PC-3 (cell line): Measurements from ENCODE around the gene FBN2. TPM values are rescaled to one million over a fixed set of nuclear protein-coding genes. Genes with fewer than 3 reads are reported as not detected.

Experiments
- ATAC-seq: fragments of 200-7000 bp; cut with Tn5 transposase; 2 replicates; pipeline ENCODE4 v1.9.1; 2020; ENCODE audit warnings: mild to moderate bottlenecking, moderate library complexity
- BruUV-seq: library from RNA; stranded (reverse); fragments of 400-500 nt; replicated peaks from 2 replicates; lab custom pipeline; 2021; lab: Mats Ljungman, UMichigan
- CTCF ChIA-PET: fragments of 300-600 bp; sonication (Branson Sonifier 250); formaldehyde crosslinking; loops from one replicate; lab custom pipeline; 2022; ENCODE audit warnings: antibody characterized with exemption; lab: Charles Lee
- POLR2A ChIA-PET: fragments of 300-600 bp; sonication (Branson Sonifier 250); formaldehyde crosslinking; loops from one replicate; lab custom pipeline; 2022; ENCODE audit warnings: antibody characterized with exemption; ENCODE audit not compliant: unreplicated experiment; lab: Charles Lee
- DNase-seq: peaks from one replicate; pipeline ENCODE4 v3.0.0-alpha.2; 2015
- H2AFZ ChIP-seq: fragments of 300-600 bp; sonication (generic); 2 replicates; pipeline ENCODE4 v1.6.0; 2016; ENCODE audit warnings: antibody characterized with exemption, low read length
- H3F3A ChIP-seq: fragments of 300-600 bp; sonication (generic); one replicate; pipeline ENCODE4 v1.6.0; 2017; ENCODE audit warnings: antibody characterized with exemption, low read length, control low read depth, mild to moderate bottlenecking; ENCODE audit not compliant: unreplicated experiment
- H3K27ac ChIP-seq: fragments of 300-600 bp; sonication (generic); 2 replicates; pipeline ENCODE4 v1.5.1; 2016; ENCODE audit warnings: mild to moderate bottlenecking, low read length
- H3K27me3 ChIP-seq: fragments of 300-600 bp; sonication (generic); 2 replicates; pipeline ENCODE4 v1.6.1; 2016; ENCODE audit warnings: low read length, mixed read lengths
- H3K36me3 ChIP-seq: fragments of 300-600 bp; sonication (generic); 2 replicates; pipeline ENCODE4 v1.6.1; 2016; ENCODE audit warnings: low read depth, mixed run types, low read length, mixed read lengths
- H3K4me1 ChIP-seq: fragments of 300-600 bp; sonication (generic); 2 replicates; pipeline ENCODE4 v1.5.1; 2016; ENCODE audit warnings: low read length; ENCODE audit not compliant: insufficient read depth
- H3K4me2 ChIP-seq: fragments of 300-600 bp; sonication (generic); 2 replicates; pipeline ENCODE4 v1.6.0; 2016; ENCODE audit warnings: low read length
- H3K4me3 ChIP-seq: fragments of 300-600 bp; sonication (generic); 2 replicates; pipeline ENCODE4 v1.5.1; 2016; ENCODE audit warnings: mild to moderate bottlenecking, low read length, mixed read lengths
- H3K79me2 ChIP-seq: fragments of 300-600 bp; sonication (generic); 2 replicates; pipeline ENCODE4 v1.6.1; 2017; ENCODE audit warnings: low read length, mixed read lengths
- H3K9ac ChIP-seq: fragments of 300-600 bp; sonication (generic); 2 replicates; pipeline ENCODE4 v1.6.0; 2016; ENCODE audit warnings: mild to moderate bottlenecking, low read length
- H3K9me2 ChIP-seq: fragments of 300-600 bp; sonication (generic); replicated peaks from 2 replicates; pipeline ENCODE4 v1.6.1; 2016; ENCODE audit warnings: mixed run types, low read length, mixed read lengths
- H3K9me3 ChIP-seq: fragments of 300-600 bp; sonication (generic); 2 replicates; pipeline ENCODE4 v1.6.1; 2016; ENCODE audit warnings: low read length, mixed read lengths
- H4K20me1 ChIP-seq: fragments of 300-600 bp; sonication (generic); 2 replicates; pipeline ENCODE4 v1.6.1; 2016; ENCODE audit warnings: low read length, mixed read lengths
- EZH2 ChIP-seq: fragments of 300-600 bp; sonication (generic); IDR thresholded peaks from one replicate; pipeline ENCODE4 v1.6.1; 2017; ENCODE audit warnings: antibody characterized with exemption, mild to moderate bottlenecking, low read length; ENCODE audit not compliant: unreplicated experiment
- EZH2phosphoT487 ChIP-seq: fragments of 300-600 bp; sonication (generic); IDR thresholded peaks from 2 replicates; pipeline ENCODE4 v1.6.1; 2018; ENCODE audit warnings: mild to moderate bottlenecking, antibody characterized with exemption, low read length, borderline replicate concordance
- intact Hi-C: fragments of 100-400 bp; cut with micrococcal nuclease; formaldehyde crosslinking; loops from 2 replicates; pipeline ENCODE4 v1.9.0; 2023
- total RNA-seq: library from RNA; depleted of rRNA; stranded (reverse); fragments of >200 nt; gene quantifications from 2 replicates; pipeline ENCODE4 v1.2.3, GENCODE V29; 2014
- TF ChIP-seq, protein P1 (sequence below): fragments of 300-600 bp; sonication (generic); conservative IDR thresholded peaks from 2 replicates; pipeline ENCODE4 v1.5.1; 2017; ENCODE audit warnings: antibody characterized with exemption, low read depth, mild to moderate bottlenecking, low read length

Gene FBN2
- total RNA-seq, 1 experiment from 2014 or later: 45.2 TPM

DNA sequence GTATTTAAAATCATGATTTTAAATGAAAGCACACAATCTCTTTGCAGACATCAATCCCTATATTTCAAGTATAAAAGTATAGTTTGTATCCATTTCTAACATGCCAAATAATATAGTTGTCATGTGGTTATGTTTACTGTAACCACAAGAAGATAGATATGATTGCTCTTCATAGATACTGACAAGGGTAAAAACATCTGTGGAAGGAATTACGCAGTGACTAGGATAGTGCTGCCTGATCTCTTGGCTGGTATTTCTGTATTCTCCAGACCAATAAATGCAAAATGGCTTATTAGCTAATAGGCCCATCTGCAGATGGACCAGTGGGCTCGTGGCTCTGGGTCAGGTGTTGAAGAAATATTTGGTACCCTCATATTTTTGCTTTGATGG is 34.9 kb upstream of the FBN2 start:
- Histone ChIP-seq H3K79me2 (no peaks in the 10 kb centered on the region), H3K9me2 (no peaks in the 10 kb centered on the region), H3K27me3 (no peaks in the 10 kb centered on the region), H3K4me3 (no peak overlapping the region), H3F3A (no peaks in the 10 kb centered on the region), H2AFZ (no peak overlapping the region), H3K36me3 (no peaks in the 10 kb centered on the region), H4K20me1 (no peaks in the 10 kb centered on the region), H3K9ac (no peak overlapping the region), H3K4me1 (peaks cover 17% of the 10 kb centered on the region), H3K27ac (no peak overlapping the region), H3K9me3 (no peaks in the 10 kb centered on the region), H3K4me2 (no peak overlapping the region)
- no peak for ATAC-seq
- ChIA-PET CTCF (no interaction called here), POLR2A (interaction anchor here (0.6 kb wide), 1 partner anchor 410 kb away, joined by 4 read pairs; no protein-coding TSS in a partner anchor)
- intact Hi-C loops: no loop called here
- BruUV-seq: no TSS peak
- TF ChIP-seq, protein P1, sequence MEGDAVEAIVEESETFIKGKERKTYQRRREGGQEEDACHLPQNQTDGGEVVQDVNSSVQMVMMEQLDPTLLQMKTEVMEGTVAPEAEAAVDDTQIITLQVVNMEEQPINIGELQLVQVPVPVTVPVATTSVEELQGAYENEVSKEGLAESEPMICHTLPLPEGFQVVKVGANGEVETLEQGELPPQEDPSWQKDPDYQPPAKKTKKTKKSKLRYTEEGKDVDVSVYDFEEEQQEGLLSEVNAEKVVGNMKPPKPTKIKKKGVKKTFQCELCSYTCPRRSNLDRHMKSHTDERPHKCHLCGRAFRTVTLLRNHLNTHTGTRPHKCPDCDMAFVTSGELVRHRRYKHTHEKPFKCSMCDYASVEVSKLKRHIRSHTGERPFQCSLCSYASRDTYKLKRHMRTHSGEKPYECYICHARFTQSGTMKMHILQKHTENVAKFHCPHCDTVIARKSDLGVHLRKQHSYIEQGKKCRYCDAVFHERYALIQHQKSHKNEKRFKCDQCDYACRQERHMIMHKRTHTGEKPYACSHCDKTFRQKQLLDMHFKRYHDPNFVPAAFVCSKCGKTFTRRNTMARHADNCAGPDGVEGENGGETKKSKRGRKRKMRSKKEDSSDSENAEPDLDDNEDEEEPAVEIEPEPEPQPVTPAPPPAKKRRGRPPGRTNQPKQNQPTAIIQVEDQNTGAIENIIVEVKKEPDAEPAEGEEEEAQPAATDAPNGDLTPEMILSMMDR: no peak
- TF ChIP-seq EZH2 (no peak), EZH2phosphoT487 (no peak)
- no peak for DNase-seq

DNA sequence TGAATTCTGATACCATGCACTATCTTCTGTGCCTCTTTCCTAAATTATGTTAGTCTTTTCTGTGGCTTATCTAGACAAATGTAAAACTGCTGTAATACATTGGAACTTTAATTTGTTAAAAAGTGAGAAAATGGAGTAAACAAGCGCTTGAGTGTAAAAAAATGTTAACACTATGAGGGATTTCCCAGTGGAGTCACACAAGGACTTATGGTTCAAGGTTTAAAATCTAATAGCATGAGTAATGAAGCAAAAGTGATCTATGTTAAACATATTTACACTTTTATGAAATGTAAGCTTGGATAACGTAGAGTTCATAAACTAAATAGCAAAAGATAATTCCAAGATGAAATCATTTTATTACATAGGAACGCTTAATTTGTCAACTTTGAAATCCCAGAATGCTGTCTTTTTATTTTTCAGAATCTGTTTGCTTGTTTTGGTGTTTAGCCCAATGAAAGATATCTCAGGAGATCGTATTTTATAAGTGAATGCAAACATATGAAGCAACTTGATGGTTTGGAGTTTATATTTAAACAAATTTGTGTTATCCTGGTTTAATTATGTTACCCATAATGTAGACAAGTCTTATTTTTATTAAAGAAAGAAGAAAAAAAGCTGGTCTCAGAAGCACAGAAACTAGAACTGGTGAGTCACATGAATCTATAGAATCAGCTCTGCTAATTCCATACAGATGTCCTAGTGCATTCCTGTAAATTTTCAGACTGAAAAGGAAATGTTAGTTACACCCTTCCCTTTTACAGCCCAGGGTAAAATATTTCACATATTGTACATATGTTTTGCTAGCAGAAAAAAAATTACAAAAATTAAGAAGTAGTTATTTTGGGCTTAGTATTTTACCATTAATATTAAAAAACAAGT is 34.2 kb upstream of the FBN2 start:
- Histone ChIP-seq H3K36me3 (no peaks in the 10 kb centered on the region), H3K27me3 (no peaks in the 10 kb centered on the region), H3K9me2 (no peaks in the 10 kb centered on the region), H3F3A (no peaks in the 10 kb centered on the region), H3K4me2 (no peak overlapping the region), H3K9ac (no peak overlapping the region), H3K4me3 (no peak overlapping the region), H3K9me3 (no peaks in the 10 kb centered on the region), H3K79me2 (no peaks in the 10 kb centered on the region), H3K27ac (no peak overlapping the region), H2AFZ (no peak overlapping the region), H3K4me1 (peaks cover 17% of the 10 kb centered on the region), H4K20me1 (no peaks in the 10 kb centered on the region)
- CTCF ChIA-PET: no interaction called here
- no peak for ATAC-seq
- TF ChIP-seq, protein P1: no peak
- TF ChIP-seq EZH2phosphoT487: no peak
- DNase-seq: peak; percentile 27
- no TSS peak for BruUV-seq
- POLR2A ChIA-PET: no interaction called here
- intact Hi-C loops: no loop called here

DNA sequence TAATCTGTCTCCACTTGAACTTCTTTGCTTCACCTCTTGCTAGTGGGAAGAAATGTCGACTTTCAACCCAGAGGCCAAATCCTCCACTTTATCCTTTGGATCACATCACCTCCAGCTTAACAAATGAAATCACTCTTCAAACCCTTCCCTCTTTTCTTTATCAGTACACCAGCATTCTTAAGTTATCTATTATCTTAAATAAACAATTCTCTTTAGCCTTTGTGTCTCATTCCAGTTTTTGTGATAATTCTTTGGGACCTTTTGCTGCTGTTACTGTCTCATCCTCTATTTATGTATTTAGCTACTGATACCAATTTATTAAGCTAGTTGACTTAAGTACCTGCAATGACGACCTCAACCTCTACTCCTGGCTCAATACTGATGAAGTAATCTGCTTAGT is 28.1 kb upstream of the FBN2 start:
- Histone ChIP-seq H3K27ac (no peak overlapping the region), H3K9me3 (no peaks in the 10 kb centered on the region), H3K36me3 (no peaks in the 10 kb centered on the region), H3F3A (no peaks in the 10 kb centered on the region), H4K20me1 (no peaks in the 10 kb centered on the region), H3K4me3 (no peak overlapping the region), H3K4me1 (no peaks in the 10 kb centered on the region), H2AFZ (no peak overlapping the region), H3K79me2 (no peaks in the 10 kb centered on the region), H3K9me2 (no peaks in the 10 kb centered on the region), H3K9ac (no peak overlapping the region), H3K4me2 (no peak overlapping the region), H3K27me3 (no peaks in the 10 kb centered on the region)
- DNase-seq (no peak), ATAC-seq (no peak)
- intact Hi-C loops: no loop called here
- ChIA-PET POLR2A (interaction anchor here (0.6 kb wide), 1 partner anchor 1359 kb away, joined by 4 read pairs; no protein-coding TSS in a partner anchor), CTCF (no interaction called here)
- TF ChIP-seq, protein P1: no peak
- TF ChIP-seq EZH2: no peak
- TF ChIP-seq EZH2phosphoT487: no peak
- BruUV-seq: no TSS peak
